SK-N-MC (cell line): ENCODE measurements around the gene DNAJA1.

Source experiments
- EZH2 ChIP-seq: fragments of 200-600 bp; sonication (generic); IDR thresholded peaks from one replicate; pipeline ENCODE4 v1.6.1; 2017; ENCODE audit warnings: antibody characterized with exemption
- FOXP2 ChIP-seq: optimal IDR thresholded peaks from 2 replicates; pipeline ENCODE3; 2011; ENCODE audit warnings: mild to moderate bottlenecking, moderate library complexity; ENCODE audit not compliant: insufficient read depth; ENCODE audit errors: extremely low read length, control extremely low read depth

DNA sequence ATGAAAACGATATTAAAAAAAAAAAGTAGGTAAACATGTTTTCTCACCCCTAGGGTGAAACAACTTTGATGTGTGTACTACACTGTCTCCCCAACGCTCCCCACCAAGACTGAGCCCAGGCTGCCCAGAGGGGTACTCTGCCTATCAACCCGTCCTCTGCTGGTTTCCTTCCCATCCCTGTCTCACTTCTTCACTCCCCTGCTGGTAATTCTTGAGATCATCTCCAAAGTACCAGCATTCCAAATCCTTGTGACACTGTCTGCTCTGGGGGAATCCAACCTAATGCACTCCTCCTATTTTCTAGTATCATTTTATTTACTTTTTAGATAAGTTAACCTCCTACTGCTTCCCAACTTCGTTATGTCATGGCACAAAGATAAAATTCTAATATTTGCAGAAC is 17.3 kb upstream of the DNAJA1 start:
- TF ChIP-seq EZH2 (no peak), FOXP2 (no peak)
